HepG2 (cell line): ENCODE data around the gene NOC3L. TPM values are rescaled to one million over a fixed set of nuclear protein-coding genes. Genes with fewer than 3 reads are reported as not detected.
A peak's percentile ranks its signal among the peaks of the same experiment; 100 is the strongest.

Experiments used
- EHMT2 ChIP-seq: fragments of 200-600 bp; sonication (generic); IDR thresholded peaks from 2 replicates; pipeline ENCODE4 v1.7.0; 2017; ENCODE audit warnings: antibody characterized with exemption, low read depth, low read length, borderline replicate concordance
- FOSL2 ChIP-seq: sonication (generic); formaldehyde crosslinking; IDR thresholded peaks from 2 replicates; pipeline ENCODE4 v1.4.0; 2020; ENCODE audit warnings: missing genetic modification reagents
- GLI4 ChIP-seq: sonication (generic); formaldehyde crosslinking; IDR thresholded peaks from 2 replicates; pipeline ENCODE4 v1.5.1; 2020; ENCODE audit warnings: missing genetic modification reagents, mild to moderate bottlenecking, moderate library complexity, borderline replicate concordance
- HOXA5 ChIP-seq: sonication (generic); formaldehyde crosslinking; IDR thresholded peaks from 2 replicates; pipeline ENCODE4 v1.4.0; 2020; ENCODE audit warnings: missing genetic modification reagents
- KDM4B ChIP-seq: sonication (generic); formaldehyde crosslinking; IDR thresholded peaks from 2 replicates; pipeline ENCODE4 v1.4.0; 2020; ENCODE audit warnings: missing genetic modification reagents
- NAIF1 ChIP-seq: sonication (generic); formaldehyde crosslinking; IDR thresholded peaks from 2 replicates; pipeline ENCODE4 v1.5.0; 2020; ENCODE audit warnings: mild to moderate bottlenecking, missing genetic modification reagents, borderline replicate concordance
- NR2F1 ChIP-seq, 2 experiments: fragments of 450-650 bp in 1 of 2; formaldehyde crosslinking in 1 of 2; IDR thresholded peaks; 2 replicates each; pipeline versions ENCODE4 v1.5.0 to v1.6.1; 2016 to 2020; ENCODE audit warnings: mild to moderate bottlenecking in 1 of 2, missing compliant biosample characterization in 1 of 2, missing genetic modification reagents in 1 of 2, moderate library complexity in 1 of 2
- RCOR2 ChIP-seq: IDR thresholded peaks from 2 replicates; pipeline ENCODE4 v1.6.1; 2016; ENCODE audit warnings: missing biosample characterization, missing genetic modification reagents
- ZBED4 ChIP-seq: sonication (generic); formaldehyde crosslinking; IDR thresholded peaks from 2 replicates; pipeline ENCODE4 v1.4.0; 2020; ENCODE audit warnings: missing genetic modification reagents, borderline replicate concordance
- ZFP90 ChIP-seq: sonication (generic); formaldehyde crosslinking; IDR thresholded peaks from 2 replicates; pipeline ENCODE4 v1.8.0; 2022; ENCODE audit warnings: missing genetic modification reagents, mild to moderate bottlenecking, inconsistent platforms, borderline replicate concordance
- ZNF644 ChIP-seq: IDR thresholded peaks from 2 replicates; pipeline ENCODE4 v1.6.1; 2016; ENCODE audit warnings: low read depth
- polyA plus RNA-seq, 8 experiments: library from polyadenylated mRNA; depleted of rRNA in 3 of 8; stranded (reverse) in 7 of 8; unstranded in 1 of 8; fragments of >200 nt; fragmentation: Illumina TruSeq in 4 of 8; extraction: Trizol in 4 of 8; gene quantifications; 2 replicates each; pipeline versions ENCODE4 v1.2.1 to v1.2.3, GENCODE V29; 2011 to 2016; ENCODE audit warnings: low read depth in 4 of 8, missing spikeins in 1 of 8, mixed read lengths in 1 of 8; ENCODE audit not compliant: insufficient read depth in 1 of 8
- total RNA-seq, 5 experiments: library from RNA; depleted of rRNA; stranded (reverse); fragments of >200 nt; fragmentation: Illumina TruSeq; extraction: Trizol; gene quantifications; 2 replicates each; pipeline ENCODE4 v1.2.3, GENCODE V29; 2016; ENCODE audit warnings: low read depth in 1 of 5
- TF ChIP-seq, protein P1 (sequence below), 2 experiments: fragments of 450-650 bp in 1 of 2; sonication (generic) in 1 of 2; formaldehyde crosslinking in 1 of 2; IDR thresholded peaks; 2 replicates each; pipeline versions ENCODE4 v1.6.1 to v1.8.0; 2016 to 2022; ENCODE audit warnings: antibody characterized with exemption in 1 of 2, mild to moderate bottlenecking in 1 of 2, missing genetic modification reagents in 1 of 2
- TF ChIP-seq, protein P2 (sequence below): sonication (generic); formaldehyde crosslinking; IDR thresholded peaks from 2 replicates; pipeline ENCODE4 v1.9.0; 2022; ENCODE audit warnings: low read depth, missing genetic modification reagents

NOC3L gene
- total and polyA plus RNA-seq, 2 of the 13 experiments (the other 11 are each of a cell fraction or from before 2014, with no cell fraction given): 7.8 to 36.6 TPM

- TF ChIP-seq, protein P1, sequence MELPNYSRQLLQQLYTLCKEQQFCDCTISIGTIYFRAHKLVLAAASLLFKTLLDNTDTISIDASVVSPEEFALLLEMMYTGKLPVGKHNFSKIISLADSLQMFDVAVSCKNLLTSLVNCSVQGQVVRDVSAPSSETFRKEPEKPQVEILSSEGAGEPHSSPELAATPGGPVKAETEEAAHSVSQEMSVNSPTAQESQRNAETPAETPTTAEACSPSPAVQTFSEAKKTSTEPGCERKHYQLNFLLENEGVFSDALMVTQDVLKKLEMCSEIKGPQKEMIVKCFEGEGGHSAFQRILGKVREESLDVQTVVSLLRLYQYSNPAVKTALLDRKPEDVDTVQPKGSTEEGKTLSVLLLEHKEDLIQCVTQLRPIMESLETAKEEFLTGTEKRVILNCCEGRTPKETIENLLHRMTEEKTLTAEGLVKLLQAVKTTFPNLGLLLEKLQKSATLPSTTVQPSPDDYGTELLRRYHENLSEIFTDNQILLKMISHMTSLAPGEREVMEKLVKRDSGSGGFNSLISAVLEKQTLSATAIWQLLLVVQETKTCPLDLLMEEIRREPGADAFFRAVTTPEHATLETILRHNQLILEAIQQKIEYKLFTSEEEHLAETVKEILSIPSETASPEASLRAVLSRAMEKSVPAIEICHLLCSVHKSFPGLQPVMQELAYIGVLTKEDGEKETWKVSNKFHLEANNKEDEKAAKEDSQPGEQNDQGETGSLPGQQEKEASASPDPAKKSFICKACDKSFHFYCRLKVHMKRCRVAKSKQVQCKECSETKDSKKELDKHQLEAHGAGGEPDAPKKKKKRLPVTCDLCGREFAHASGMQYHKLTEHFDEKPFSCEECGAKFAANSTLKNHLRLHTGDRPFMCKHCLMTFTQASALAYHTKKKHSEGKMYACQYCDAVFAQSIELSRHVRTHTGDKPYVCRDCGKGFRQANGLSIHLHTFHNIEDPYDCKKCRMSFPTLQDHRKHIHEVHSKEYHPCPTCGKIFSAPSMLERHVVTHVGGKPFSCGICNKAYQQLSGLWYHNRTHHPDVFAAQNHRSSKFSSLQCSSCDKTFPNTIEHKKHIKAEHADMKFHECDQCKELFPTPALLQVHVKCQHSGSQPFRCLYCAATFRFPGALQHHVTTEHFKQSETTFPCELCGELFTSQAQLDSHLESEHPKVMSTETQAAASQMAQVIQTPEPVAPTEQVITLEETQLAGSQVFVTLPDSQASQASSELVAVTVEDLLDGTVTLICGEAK (IDR thresholded peaks at IDR 0.05): no peak
- TF ChIP-seq, protein P1 (CRISPR knock-in tag; IDR thresholded peaks at IDR 0.05): peak; percentile 46
- TF ChIP-seq NAIF1 (no peak), HOXA5 (0 out of 2 replicates have a peak, but pooled peaks have one; percentile 42), KDM4B (peak; percentile 81; the same call in 1 of the 2 replicates), ZNF644 (CRISPR knock-in tag) (peak; percentile 73; the same call in 1 of the 2 replicates), GLI4 (CRISPR knock-in tag) (peak; percentile 60; the same call in 1 of the 2 replicates), NR2F1 (CRISPR knock-in tag; IDR thresholded peaks at IDR 0.05) (no peak), FOSL2 (CRISPR knock-in tag) (peak; percentile 35; the same call in 1 of the 2 replicates), RCOR2 (CRISPR knock-in tag) (no peak), ZBED4 (CRISPR knock-in tag) (peak; percentile 72; the same call in 1 of the 2 replicates), EHMT2 (no peak; the same call in 1 of the 2 replicates), ZFP90 (CRISPR knock-in tag) (0 out of 2 replicates have a peak, but pooled peaks have one; percentile 21)
- TF ChIP-seq, protein P2, sequence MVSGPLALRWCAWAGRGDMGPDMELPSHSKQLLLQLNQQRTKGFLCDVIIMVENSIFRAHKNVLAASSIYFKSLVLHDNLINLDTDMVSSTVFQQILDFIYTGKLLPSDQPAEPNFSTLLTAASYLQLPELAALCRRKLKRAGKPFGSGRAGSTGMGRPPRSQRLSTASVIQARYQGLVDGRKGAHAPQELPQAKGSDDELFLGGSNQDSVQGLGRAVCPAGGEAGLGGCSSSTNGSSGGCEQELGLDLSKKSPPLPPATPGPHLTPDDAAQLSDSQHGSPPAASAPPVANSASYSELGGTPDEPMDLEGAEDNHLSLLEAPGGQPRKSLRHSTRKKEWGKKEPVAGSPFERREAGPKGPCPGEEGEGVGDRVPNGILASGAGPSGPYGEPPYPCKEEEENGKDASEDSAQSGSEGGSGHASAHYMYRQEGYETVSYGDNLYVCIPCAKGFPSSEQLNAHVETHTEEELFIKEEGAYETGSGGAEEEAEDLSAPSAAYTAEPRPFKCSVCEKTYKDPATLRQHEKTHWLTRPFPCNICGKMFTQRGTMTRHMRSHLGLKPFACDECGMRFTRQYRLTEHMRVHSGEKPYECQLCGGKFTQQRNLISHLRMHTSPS (CRISPR knock-in tag): no peak
Observed at GRCh38 chr10:94402204-94402842, 39.6 kb upstream of the NOC3L start, which contains the start of gene TBC1D12 (continued).
